HG03469 (cell line): ENCODE measurements around the gene RHOG.
A peak's percentile ranks its signal among the peaks of the same experiment; 100 is the strongest.
"Not testable (repeated sequence)": the region's sequence is repeated elsewhere in the genome, so short reads cannot be mapped to it uniquely, and the experiment has no call there.

Experiments
- ATAC-seq: cut with Tn5 transposase; IDR thresholded peaks from one replicate; pipeline ENCODE4 v1.9.1; 2021; ENCODE audit warnings: mild to moderate bottlenecking, moderate library complexity, moderate number of reproducible peaks; ENCODE audit not compliant: unreplicated experiment

The RHOG gene

GRCh38 chr11:3834664-3835461 lies 5.9 kb downstream of the RHOG start:
- no peak for ATAC-seq

- ATAC-seq = no peak
Observed at GRCh38 chr11:3834349-3834663, 6.5 kb downstream of the RHOG start.

- ATAC-seq = no peak
Observed at GRCh38 chr11:3833449-3833848, 7.3 kb downstream of the RHOG start.

- no peak for ATAC-seq
Observed at GRCh38 chr11:3832816-3833215, 7.9 kb downstream of the RHOG start.

- ATAC-seq = no peak
Observed at GRCh38 chr11:3831378-3832239, 9.2 kb downstream of the RHOG start.

- ATAC-seq = no peak
Observed at GRCh38 chr11:3830730-3831129, 10.0 kb downstream of the RHOG start.

GRCh38 chr11:3830088-3830487 lies 10.7 kb downstream of the RHOG start:
- no peak for ATAC-seq

- no peak for ATAC-seq
Observed at GRCh38 chr11:3827434-3828186, 13.1 kb downstream of the RHOG start.

- no peak for ATAC-seq
Observed at GRCh38 chr11:3826721-3827120, 14.0 kb downstream of the RHOG start.

GRCh38 chr11:3825473-3826154 lies 15.1 kb downstream of the RHOG start:
- no peak for ATAC-seq

GRCh38 chr11:3824714-3825472 lies 15.9 kb downstream of the RHOG start:
- peak; percentile 67 for ATAC-seq

- no peak for ATAC-seq
Observed at GRCh38 chr11:3823762-3824506, 16.8 kb downstream of the RHOG start.

- ATAC-seq = no peak
Observed at GRCh38 chr11:3823303-3823702, 17.5 kb downstream of the RHOG start.

GRCh38 chr11:3822312-3822711 lies 18.4 kb downstream of the RHOG start:
- no peak for ATAC-seq

GRCh38 chr11:3820971-3821370 lies 19.8 kb downstream of the RHOG start:
- ATAC-seq = no peak

- ATAC-seq = no peak
Observed at GRCh38 chr11:3817181-3817800, 23.5 kb downstream of the RHOG start.

GRCh38 chr11:3816673-3817072 lies 24.1 kb downstream of the RHOG start:
- ATAC-seq = no peak

GRCh38 chr11:3815845-3816244 lies 24.9 kb downstream of the RHOG start:
- no peak for ATAC-seq

GRCh38 chr11:3814832-3815231 lies 25.9 kb downstream of the RHOG start:
- not testable (repeated sequence) for ATAC-seq
